ENCODE measurements around the gene HYKK.
"Not testable (repeated sequence)": the region's sequence is repeated elsewhere in the genome, so short reads cannot be mapped to it uniquely, and the experiment has no call there.

DNA sequence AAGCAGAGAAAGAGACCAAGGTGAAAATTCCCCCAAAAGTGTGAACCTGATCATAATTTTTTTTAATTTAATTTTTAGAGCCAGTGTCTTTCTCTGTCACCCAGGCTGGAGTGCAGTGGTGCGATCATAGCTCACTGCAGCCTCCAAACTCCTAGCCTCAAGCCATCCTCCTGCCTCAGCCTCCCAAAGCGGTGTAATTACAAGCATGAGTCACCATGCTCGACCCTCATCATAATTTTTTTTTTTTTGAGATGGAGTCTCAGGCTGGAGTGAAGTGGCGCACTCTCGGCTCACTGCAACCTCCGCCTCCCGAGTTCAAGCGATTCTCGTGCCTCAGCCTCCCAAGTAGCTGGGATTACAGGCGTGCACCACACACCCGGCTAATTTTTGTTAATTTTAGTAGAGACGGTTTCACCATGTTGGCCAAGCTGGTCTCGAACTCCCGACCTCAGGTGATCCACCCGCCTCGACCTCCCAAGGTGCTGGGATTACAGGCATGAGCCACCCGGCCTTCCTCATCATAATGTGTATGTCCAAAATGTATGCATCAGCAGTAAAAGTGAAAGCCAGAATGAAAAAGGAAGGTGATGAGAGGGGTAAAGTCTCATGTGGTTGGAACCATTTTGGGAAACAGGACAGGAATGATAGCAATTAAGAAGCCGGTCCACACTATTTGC, 32.2 kb downstream of the HYKK start:
- TF ChIP-seq, protein P1, sequence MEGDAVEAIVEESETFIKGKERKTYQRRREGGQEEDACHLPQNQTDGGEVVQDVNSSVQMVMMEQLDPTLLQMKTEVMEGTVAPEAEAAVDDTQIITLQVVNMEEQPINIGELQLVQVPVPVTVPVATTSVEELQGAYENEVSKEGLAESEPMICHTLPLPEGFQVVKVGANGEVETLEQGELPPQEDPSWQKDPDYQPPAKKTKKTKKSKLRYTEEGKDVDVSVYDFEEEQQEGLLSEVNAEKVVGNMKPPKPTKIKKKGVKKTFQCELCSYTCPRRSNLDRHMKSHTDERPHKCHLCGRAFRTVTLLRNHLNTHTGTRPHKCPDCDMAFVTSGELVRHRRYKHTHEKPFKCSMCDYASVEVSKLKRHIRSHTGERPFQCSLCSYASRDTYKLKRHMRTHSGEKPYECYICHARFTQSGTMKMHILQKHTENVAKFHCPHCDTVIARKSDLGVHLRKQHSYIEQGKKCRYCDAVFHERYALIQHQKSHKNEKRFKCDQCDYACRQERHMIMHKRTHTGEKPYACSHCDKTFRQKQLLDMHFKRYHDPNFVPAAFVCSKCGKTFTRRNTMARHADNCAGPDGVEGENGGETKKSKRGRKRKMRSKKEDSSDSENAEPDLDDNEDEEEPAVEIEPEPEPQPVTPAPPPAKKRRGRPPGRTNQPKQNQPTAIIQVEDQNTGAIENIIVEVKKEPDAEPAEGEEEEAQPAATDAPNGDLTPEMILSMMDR (IDR thresholded peaks at IDR 0.05 in 8 of 11, conservative IDR thresholded peaks at IDR 0.05 in 3 of 11): not testable (repeated sequence)
- not testable (repeated sequence) for TF ChIP-seq POLR2AphosphoS5, POLR2A (IDR thresholded peaks at IDR 0.05)
